NCI-H748 treated with DMSO at 0.1 percent for 48 hours (cell line): ENCODE results near the gene HYDIN.

ENCODE experiments used
- DNase-seq: peaks from one replicate; lab custom pipeline; 2025; lab: John Stamatoyannopoulos, UW

HYDIN gene

DNA sequence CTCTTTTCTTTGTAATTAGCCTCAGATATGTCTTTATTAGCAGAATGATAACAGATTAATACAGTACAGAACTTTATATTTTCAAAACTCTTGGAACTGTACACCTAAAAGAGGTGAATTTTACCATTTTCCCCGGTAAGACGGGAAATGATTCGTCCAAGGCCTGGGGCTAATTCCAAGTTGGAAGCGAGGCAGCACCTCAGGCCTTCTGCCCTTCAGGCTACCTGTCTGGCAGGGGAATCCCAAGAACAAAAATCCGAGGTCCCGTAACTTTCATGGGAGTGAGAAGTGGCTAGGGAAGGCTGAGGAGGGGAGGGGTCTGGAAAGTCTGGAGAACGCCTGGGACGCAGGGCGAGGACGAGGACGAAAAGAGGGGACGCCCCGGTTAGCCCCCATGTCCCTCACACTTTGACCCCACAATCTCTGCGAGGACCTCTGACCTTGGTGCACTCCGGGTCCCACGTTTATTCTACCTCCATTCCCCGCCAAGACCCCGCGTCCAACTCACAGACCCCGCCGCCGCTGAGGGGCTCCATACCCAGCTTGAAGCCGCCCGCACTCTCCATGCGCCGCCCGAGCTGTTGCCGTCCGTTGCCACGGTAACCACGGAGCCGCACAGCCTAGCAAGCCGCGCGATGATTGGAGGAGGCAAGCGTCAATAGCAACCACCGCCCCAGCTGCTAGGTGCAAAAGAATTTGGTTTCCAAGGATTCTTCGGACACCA lies at the start of gene HYDIN:
HYDIN (minus strand) TSS at position 601 of the 724 bp plus-strand sequence. CDS start 43,827 bp downstream, outside the sequence.
- peak; percentile 66 for DNase-seq

DNA sequence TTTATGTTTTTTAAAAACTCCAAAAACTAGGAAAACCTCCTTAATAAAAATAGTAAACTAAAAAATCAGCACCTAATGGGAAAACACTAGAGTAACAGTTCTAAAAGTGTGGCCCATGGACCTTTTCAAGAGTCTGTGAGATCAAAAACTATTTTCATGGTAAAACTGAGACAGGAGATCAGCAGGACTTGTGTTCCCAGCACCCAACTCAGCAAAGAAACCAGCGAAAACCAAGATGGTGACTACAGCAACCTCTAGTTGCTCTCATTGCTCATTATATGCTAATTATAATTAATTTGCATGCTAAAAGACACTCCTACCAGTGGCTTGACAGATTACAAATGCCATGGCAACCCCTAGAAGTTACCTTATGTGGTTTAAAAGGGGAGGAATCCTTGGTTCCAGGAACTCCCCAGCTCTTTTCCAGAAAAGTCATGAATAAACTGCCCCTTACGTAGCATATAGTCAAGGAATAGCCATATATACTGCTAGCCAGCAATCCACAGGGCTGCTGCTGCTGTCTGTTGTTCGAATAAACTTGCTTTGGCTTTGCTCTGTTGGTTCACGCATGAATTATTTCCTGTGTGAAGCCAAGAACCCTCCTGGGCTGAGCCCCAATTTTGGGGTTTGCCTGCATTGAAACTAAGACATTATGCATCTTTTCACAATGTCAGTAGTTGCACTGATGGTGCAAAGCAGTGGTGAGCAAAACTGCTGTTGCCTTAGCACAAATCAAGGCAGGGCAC lies 46.2 kb upstream of the HYDIN start:
- DNase-seq, result no peak

DNA sequence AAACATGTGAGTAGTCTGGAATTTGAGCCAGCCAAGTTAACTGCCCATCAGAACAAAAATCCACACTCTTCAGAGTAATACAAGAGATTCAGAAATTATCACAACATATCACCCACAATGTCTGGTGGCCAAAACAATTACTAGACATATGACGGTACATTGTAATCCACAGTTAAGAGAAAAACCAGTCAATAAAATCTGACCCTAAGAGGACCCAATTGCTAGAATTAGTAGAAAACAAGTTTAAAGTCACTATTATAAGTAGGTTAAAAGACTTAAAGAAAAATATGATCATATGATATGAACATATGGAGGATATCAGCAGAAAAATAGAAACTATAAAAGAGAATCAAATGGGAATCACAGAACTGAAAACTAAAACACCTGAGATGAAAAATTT lies 42.9 kb upstream of the HYDIN start:
- DNase-seq, result no peak

DNA sequence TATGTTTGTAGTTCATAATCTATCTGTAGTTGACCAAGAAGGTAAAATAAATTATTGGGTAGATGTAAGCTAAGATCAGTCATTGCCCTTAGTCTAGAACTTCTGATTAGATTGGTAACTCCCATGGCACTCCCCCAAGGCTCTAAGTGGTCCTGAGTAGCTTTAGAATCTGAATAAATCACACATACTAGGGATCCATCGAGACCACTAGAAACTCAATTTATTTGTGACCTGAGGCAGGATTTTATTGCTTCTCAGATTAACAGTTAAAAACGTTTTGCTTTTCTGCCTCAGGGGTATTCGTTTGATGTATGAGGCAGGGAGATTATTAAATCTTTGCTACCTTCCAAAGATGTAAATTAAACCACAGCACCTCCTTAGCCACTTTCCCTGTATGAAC lies 33.8 kb upstream of the HYDIN start:
- DNase-seq, result no peak

DNA sequence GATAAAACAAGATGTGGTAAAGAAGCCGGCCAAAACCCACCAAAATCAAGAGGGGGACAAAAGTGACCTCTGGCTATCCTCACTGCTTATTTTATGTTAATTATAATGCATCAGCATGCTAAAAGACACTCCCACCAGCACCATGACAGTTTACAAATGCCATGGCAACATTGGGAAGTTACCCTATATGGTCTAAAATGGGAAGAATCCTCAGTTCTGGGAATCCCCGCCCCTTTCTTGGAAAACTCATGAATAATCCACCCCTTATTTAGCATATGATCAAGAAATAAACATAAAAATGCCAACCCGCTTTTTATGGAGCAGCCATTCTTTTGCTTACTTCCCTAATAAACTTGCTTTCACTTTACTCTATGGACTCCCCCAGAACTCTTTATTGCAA lies 33.1 kb upstream of the HYDIN start:
- no peak for DNase-seq

DNA sequence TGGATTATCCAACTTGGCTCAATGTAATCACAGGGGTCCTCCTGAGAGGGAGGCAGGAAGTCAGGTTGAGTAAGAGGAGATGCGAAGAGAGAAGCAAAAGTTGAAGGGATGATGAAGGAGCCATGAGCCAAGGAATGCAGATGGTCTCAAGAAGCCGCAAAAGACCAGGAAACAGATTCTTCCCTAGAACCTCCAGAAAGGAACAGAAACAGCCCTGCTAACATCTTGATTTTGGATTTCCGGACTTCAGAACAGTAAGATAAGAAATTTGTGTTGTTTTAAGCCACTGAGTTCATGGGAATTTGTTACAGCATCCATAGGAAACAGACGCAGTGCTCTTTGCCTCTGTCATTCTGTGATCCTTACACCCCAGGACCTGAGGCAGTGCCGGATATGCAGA lies 31.9 kb upstream of the HYDIN start:
- no peak for DNase-seq

DNA sequence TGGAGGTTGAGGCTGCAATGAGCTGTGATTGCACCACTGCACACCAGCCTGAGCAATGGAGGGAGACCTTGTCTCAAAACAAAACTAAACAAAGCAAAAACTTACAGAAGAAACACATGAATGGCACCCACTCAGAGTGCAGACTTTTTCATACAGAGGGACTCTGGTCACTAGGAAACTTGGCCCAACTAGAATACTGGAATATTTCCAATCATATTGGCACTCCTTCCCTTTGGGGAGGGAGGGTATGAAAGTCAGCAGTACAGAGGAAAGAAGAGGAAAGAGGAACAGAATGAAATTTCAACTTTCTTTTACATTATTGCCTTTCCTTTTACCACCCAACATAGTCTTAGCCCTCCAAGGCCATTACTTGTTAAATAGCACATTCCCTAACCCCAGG lies 30.5 kb upstream of the HYDIN start:
- no peak for DNase-seq

DNA sequence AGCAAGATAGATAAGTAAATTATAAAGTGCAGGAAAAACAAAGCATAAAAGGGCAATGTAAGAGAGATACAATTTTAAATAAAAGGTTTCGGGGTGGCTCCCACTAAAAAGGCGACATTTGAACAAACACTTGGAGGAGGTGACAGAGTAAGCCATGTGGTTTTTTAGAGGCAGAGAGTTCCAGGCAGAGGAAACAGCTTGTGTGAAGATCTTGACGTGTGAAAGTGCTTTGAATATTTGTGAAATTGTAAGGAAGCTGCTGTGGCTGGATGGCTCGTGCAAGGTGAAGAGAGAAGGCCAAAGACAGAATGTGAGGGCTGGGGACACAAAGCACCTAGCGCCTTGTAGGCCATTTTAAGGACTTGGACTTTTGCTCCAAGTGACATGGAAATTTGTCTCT lies 28.6 kb upstream of the HYDIN start:
- no peak for DNase-seq

DNA sequence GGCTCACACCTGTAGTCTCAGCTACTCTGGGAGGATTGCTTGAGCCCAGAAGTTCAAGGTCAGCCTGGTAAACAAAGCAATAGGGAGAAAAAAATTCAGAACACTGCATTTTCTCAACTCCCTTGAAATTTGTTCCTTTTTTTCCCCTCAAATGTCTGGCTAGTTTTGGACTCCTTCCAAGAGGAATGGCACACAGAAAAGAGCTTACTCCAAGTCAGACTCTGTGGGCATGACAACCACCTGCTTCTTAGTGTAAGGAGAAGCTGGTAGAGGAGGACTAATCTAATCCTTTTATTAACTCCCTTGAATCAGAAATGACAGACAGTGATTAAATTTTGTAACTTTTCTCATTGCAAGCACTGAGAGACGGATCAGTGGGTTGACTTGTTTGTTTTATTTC lies 27.9 kb upstream of the HYDIN start:
- no peak for DNase-seq

DNA sequence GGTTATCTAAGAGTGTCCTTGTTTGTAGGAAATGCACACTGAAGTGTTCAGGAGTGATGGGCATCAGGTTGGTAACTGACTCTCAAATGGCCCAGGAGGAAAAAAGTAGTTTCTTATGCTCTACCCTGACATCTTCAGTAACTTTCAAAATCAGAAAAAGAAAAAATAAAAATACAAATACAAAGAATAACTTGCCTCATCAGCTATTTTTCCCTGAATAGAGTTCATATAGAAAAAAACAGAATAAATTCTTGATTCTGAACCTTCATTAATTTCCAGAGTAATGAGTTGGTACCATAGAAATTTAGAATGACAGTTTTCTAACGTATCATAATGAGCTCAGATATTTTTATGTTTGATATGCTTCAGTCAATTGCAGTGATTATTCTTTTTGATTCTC lies 27.2 kb upstream of the HYDIN start:
- DNase-seq, result no peak

DNA sequence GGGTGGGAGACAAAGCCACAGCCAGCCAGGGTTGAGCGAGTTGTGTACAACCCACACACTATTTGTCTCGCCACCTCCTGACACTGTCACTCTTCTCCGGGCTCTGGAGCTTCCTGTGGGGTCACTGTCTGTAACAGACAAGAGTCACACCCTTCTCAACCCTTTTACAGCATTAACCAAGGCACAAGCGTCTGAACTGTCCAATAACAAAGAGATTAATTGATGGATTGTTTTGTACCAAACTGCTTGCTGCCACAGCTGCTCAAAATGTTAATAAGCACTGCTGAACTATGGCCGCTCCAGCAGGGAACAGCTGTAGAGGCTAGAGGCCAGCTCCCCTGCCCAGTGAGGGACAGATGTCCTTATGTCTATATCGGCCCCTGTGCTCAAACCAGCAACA lies 25.2 kb upstream of the HYDIN start:
- DNase-seq, result peak; percentile 32

DNA sequence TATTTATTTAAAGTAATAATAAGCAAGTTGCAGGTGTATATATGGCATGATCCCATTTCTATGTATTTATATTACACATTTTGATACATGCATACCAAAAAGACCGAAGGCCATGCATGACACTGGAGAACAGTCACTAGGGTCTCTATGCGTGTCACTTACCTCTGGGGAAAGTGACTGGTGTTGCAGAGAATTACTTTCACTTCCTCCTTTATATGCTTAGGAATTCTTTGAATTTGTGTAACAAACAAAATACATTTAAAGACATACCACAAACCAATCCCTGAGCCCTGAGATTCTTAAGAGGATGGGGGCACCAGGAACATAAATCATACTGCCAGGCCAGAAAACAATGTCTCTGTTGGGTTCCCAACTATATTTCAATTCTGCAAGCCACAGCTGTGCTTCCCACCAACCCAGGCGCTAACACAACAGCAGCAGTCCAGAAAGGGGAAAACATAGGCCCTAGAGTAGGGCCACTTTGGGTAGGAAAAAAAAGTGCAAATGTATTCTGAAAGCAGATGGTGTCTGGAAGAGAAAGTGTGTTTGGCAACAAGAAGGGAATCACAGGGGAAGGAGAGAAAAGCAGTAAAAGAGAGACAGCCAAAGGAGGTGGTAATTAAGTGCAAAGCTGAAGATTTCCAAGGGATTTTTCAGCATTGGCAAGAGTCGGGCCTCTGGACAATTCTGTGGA lies 24.5 kb upstream of the HYDIN start:
- no peak for DNase-seq

DNA sequence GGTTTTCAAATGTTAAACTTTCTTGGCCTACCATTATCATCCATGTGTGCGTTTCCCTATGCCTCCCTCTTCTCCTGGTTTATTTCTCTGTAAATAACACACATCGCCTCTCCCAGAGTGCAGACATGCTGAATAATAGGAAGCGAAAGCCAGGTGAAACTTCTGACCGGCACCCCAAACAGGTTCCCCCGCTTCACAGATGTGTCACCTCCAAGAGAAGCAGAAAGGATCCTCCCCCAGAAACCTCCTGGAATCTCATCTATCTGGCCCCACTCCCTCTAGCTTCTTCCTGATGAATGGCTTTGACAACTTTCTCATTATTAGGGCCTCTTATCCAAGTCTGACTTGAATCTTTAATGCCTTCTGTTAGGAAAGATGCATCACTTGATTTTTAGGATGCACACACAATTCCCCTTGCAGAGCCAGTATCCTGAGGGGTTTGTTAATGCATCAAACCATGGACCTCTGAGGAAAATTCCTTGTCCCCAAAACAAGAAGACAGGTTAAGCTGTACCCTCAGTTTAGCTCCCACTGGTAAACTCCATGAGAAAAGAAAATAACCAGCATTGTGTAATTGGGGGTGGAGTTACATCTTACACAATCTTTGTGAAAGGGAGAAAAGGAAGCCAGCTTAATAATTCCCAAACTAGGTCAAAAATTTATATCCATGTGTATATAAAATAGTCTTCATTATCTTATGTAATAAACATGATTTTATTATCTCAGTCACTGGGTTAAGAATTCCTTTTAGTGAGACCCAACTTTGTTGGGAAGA lies 20.1 kb upstream of the HYDIN start:
- DNase-seq, result no peak

DNA sequence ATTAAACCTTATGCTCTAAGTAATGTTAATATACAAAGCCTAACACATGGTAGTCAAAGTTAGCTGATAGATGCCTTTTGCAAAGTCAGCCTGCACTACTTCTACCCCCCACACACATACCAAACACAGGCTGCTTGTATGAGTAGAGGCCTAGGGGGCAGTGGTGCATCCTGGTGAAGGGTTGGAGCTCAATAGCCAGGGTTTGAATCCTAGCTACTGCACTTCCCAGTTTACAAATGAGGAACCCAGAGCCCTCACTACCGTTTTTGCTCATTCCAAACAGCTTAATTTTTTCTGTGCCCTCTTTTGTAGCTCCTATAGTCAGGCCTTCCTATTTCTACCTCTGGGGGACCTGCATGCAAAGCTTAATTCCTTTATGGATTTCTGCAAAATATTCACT lies 18.9 kb upstream of the HYDIN start:
- no peak for DNase-seq

DNA sequence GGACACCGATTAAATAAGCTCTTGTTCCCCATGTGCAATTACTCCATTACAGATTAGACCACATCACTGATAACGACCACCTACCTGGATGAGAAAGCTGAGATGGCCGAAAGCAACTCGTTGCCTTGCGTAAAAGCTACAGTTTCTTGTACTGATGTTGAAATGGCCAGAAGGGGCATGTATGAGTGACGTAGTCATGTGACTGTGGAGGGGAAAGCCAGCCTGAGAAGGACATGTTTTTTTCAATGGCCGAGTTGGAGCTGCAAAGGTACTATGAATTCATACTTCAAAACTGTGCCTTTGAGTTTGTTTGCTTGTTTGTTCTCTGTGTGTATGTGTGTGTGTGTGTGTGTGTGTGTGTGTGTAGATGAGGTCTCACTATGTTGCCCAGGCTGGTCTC lies 17.0 kb upstream of the HYDIN start:
- no peak for DNase-seq

DNA sequence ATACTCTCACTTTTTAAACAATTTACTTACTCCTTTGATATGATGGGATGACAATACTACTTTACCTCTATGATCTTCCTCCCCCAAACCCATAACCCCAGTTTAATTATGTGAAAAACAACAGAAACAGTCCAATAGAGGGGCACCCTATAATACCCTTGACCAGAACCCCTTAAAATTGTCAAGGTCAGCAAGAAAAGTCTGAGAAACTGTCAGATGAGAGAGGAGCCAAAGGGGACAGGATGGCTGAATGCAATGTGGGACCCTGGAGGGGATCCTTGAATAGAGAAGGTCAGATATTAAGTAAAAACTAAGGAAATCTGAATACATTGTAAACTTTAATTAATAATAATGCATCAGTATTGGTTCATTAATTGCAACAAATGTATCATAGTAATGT lies 15.8 kb upstream of the HYDIN start:
- no peak for DNase-seq

DNA sequence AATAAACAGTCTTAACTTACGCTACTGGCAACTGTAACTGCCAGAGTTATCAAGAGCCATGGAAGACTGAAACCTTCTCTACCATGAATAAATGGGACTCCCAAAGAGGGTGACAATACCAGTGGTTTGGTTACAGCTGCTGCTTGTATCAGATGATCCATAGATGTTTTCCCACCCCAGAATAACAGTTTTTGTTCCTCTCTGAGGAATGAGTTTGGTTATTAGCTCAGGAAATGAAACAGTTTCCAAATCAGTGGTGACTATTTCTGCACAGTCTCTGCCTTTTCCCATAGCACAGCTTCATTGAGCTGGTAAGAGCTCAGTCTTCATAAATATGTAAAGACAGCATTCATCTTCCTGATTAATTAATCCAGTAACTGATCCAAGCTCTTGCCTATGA lies 14.0 kb upstream of the HYDIN start:
- no peak for DNase-seq

DNA sequence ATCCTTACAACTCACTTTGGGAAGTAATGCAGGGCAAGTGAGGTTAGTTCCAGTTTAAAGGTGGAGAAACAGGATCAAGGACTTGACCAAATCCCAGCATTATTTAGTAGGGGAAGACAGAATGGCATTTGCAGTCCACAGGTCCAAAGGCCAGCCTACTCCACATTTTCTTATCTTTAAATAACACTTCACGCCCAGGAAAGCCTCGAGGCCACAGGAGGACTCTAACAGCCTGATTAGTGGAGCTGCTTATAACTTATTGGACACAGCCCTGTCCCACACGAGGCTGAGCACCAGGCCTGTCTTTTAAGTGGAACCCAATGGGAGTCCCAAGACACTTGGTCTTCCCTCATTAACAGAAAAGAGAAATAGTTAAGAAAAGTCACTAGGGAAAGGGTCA lies 12.1 kb upstream of the HYDIN start:
- DNase-seq, result no peak

DNA sequence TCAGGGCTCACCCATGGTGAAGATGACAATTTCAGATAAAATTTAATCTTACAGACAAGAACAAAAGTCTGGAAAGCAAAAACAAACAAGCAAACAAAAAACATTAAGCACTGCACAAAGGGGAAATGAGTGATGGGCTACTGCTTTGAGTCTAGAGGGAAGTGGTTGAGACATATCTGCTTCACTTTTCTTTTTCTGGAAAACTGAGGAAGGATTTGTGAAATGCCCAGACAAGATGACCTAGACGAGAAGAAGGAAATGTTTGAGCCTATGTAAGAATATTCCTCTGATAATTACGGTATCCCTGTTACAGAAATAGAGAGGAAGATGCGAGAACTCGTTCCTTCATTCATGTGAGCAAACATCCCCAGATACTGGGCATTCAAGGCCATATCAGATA lies 11.5 kb upstream of the HYDIN start:
- DNase-seq, result no peak

DNA sequence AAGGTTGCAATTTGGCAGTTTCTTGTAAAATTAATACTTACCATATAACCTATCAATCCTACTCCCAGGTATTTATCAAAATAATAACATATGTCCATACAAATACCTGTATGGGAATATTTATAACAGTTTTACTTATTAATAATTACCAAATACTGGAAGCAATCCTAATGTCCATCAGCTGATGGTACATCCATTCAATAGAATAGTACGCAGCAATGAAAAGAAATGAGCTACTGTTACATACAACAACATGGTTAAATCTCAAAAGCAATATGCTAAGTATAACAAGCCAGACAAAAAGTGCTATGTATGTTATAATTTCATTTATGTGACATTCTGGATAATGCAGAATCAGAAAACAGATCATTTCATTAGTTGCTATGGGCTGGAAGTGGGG lies 1.2 kb downstream of the HYDIN start:
- no peak for DNase-seq

DNA sequence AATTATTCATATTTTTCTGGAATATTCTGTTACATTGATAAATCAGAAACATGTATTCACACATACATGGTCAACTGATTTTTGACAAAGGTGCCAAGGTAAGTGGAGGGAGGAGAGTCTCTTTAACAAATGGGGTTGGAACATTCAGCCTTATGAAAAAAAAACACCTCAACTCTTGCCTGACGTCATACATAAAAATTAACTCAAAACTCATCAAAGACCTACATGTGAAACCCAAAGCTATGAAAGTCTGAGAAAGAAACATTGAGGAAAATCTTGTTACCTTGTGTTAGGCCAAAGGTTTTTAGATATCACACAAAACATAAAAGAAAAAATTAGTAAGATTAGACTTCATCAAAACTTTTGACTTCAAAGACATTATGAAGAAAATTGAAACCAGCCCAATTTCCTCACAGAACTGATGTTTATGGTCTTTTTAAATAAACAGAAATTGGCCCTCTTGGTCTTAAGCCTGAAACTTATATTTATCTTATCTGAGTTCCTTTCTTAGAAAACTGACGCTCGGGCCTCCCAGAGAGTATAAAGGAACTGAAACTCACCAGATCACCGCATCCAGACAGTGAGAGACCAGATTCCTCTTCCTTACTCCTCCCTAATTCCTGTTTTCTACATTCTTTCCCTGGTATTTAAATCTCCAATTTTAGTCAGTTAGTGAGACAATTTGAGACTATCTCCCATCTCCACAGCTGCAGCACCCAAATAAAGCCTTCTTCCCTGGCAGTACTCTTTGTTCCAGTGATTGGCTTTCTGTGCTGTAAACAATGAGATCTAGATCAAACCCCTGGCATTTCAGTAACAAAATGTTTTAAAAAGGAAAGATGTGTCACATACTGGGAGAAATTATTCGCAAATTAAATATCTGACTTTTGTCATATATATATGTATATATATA lies 4.0 kb downstream of the HYDIN start:
- no peak for DNase-seq
